ENCODE data around the gene MIEF2.
A peak's percentile ranks its signal among the peaks of the same experiment; 100 is the strongest.

GRCh38 chr17:18248300-18248731 lies 12.1 kb upstream of the MIEF2 start:
- TF ChIP-seq FOS (IDR thresholded peaks at IDR 0.05; ENCODE audit: borderline replicate concordance, extremely low read depth, insufficient read length) (no peak), USF2 (IDR thresholded peaks at IDR 0.05; ENCODE audit: borderline replicate concordance, low read depth, low read length) (no peak), POLR2A (IDR thresholded peaks at IDR 0.05; ENCODE audit: low read depth, low read length) (peak; percentile 64), CTCF (IDR thresholded peaks at IDR 0.05 in 2 of 3, conservative IDR thresholded peaks at IDR 0.05 in 1 of 3; ENCODE audit: control insufficient read depth in 2 of 3, extremely low read depth in 1 of 3, insufficient read depth in 1 of 3, low read depth in 3 of 3, low read length in 3 of 3) (peak; percentile 70 to 84 (median 81)), ATF7 (IDR thresholded peaks at IDR 0.05; ENCODE audit: low read depth) (no peak), HDAC6 (IDR thresholded peaks at IDR 0.05; ENCODE audit: unreplicated experiment) (no peak)

Measured in GM12878 (cell line).